ENCODE measurements around the gene RPS18. TPM values are rescaled to one million over a fixed set of nuclear protein-coding genes. Genes with fewer than 3 reads are reported as not detected.

The RPS18 gene
- total and polyA plus RNA-seq, 10 of the 15 experiments (the other 5 are each of a cell fraction or from before 2014, with no cell fraction given): 4,228 to 20,828 (median 7,406) TPM

- TF ChIP-seq ZNF592 (IDR thresholded peaks at IDR 0.05) (no peak), ZBTB33 (IDR thresholded peaks at IDR 0.05) (no peak), BACH1 (IDR thresholded peaks at IDR 0.05; ENCODE audit: borderline replicate concordance) (no peak), NBN (IDR thresholded peaks at IDR 0.05) (peak; percentile 45; the same call in 1 of the 2 replicates), EGR1 (IDR thresholded peaks at IDR 0.05; ENCODE audit: borderline replicate concordance in 1 of 2, low read depth in 2 of 2, low read length in 2 of 2) (no peak), REST (IDR thresholded peaks at IDR 0.05; ENCODE audit: low read depth, low read length) (no peak), SREBF2 (IDR thresholded peaks at IDR 0.05; ENCODE audit: low read length) (no peak), LARP7 (IDR thresholded peaks at IDR 0.05) (no peak), CUX1 (IDR thresholded peaks at IDR 0.05; ENCODE audit: insufficient replicate concordance, low read depth, low read length) (no peak), SUZ12 (IDR thresholded peaks at IDR 0.05; ENCODE audit: unreplicated experiment) (no peak), KLF5 (IDR thresholded peaks at IDR 0.05; ENCODE audit: partially characterized antibody) (no peak), SMAD5 (IDR thresholded peaks at IDR 0.05; ENCODE audit: low read depth) (no peak), MEF2B (IDR thresholded peaks at IDR 0.05; ENCODE audit: partially characterized antibody, poor library complexity, severe bottlenecking) (no peak), POLR2AphosphoS5 (IDR thresholded peaks at IDR 0.05; ENCODE audit: low read length) (no peak), SIN3A (IDR thresholded peaks at IDR 0.05; ENCODE audit: low read depth, low read length) (no peak)
Measured at GRCh38 chr6:33247977-33248642, 23.8 kb upstream of the RPS18 start (continued).
